ENCODE measurements around the gene AAK1.
"Not testable (repeated sequence)": the region's sequence is repeated elsewhere in the genome, so short reads cannot be mapped to it uniquely, and the experiment has no call there.

Gene AAK1

GRCh38 chr2:69434753-69435152, 208.8 kb downstream of the AAK1 start:
- no peak for DNase-seq

GRCh38 chr2:69429491-69430183, 213.9 kb downstream of the AAK1 start:
- DNase-seq, result no peak

- no peak for DNase-seq
Measured at GRCh38 chr2:69428981-69429380, 214.6 kb downstream of the AAK1 start.

- DNase-seq, result no peak
Measured at GRCh38 chr2:69424419-69424818, 219.1 kb downstream of the AAK1 start.

- DNase-seq, result no peak
Measured at GRCh38 chr2:69422198-69422597, 221.3 kb downstream of the AAK1 start.

- not testable (repeated sequence) for DNase-seq
Measured at GRCh38 chr2:69419111-69419510, 224.4 kb downstream of the AAK1 start.

GRCh38 chr2:69416147-69416546, 227.4 kb downstream of the AAK1 start:
- no peak for DNase-seq

All from NCI-H146 (cell line).